Right lobe of liver (tissue), 6 donors: ENCODE data around the gene ACBD6. TPM values are rescaled to one million over a fixed set of nuclear protein-coding genes. Genes with fewer than 3 reads are reported as not detected.

ENCODE experiments used
- ATAC-seq, 4 donors: fragments of 200-7000 bp; cut with Tn5 transposase; one replicate each; pipeline ENCODE4 v1.9.1; 2020; ENCODE audit warnings: mild to moderate bottlenecking in 4 of 4, moderate library complexity in 4 of 4
- DNase-seq, 3 donors: peaks; one replicate each; pipeline ENCODE4 v3.0.0-alpha.2; 2020
- H3K27ac ChIP-seq, 3 donors: fragments of 200-600 bp; one replicate each; pipeline ENCODE4 v1.8.0; 2022
- H3K27me3 ChIP-seq, 2 donors: fragments of 200-600 bp; one replicate each; pipeline ENCODE4 v1.8.0; 2022
- H3K36me3 ChIP-seq, 4 donors: fragments of 200-600 bp; sonication (generic) in 1 of 4; one replicate each; pipeline versions ENCODE4 v1.5.1 to v1.8.0; 2017 to 2022; ENCODE audit warnings: control low read depth in 1 of 4
- H3K4me1 ChIP-seq, 4 donors: fragments of 200-600 bp; sonication (generic) in 1 of 4; one replicate each; pipeline versions ENCODE4 v1.5.1 to v1.8.0; 2017 to 2022; ENCODE audit warnings: control low read depth in 1 of 4
- H3K4me3 ChIP-seq, 3 donors: fragments of 200-600 bp; one replicate each; pipeline ENCODE4 v1.8.0; 2022
- H3K9me3 ChIP-seq, 4 donors: fragments of 200-600 bp; sonication (generic) in 1 of 4; one replicate each; pipeline versions ENCODE4 v1.5.1 to v1.8.0; 2017 to 2022; ENCODE audit warnings: control low read depth in 1 of 4
- POLR2A ChIP-seq: fragments of 450-650 bp; IDR thresholded peaks from one replicate; pipeline ENCODE4 v1.6.1; 2017; ENCODE audit warnings: antibody characterized with exemption, mild to moderate bottlenecking
- WGBS: methylation state at CpG from one replicate; pipeline ENCODE4 v1.1.6; 2018; ENCODE audit warnings: low coverage, low lambda C conversion rate; ENCODE audit not compliant: insufficient coverage; ENCODE audit errors: missing lambda C conversion rate; 5-methylcytosine and 5-hydroxymethylcytosine counted together
- intact Hi-C, 2 donors: fragments of 100-400 bp; cut with DNase I; formaldehyde crosslinking; loops; one replicate each; pipeline versions ENCODE4 v1.11.2 to v1.14.1; 2022
- total RNA-seq, 6 experiments: library from RNA; depleted of rRNA in 2 of 6; stranded (reverse); fragments of >200 nt in 2 of 6; fragmentation: NEBNext Ultra II Directional in 3 of 6; extraction: Animal tissue kit (Norgen Biotek cat#: 25700) in 3 of 6; gene quantifications; one replicate each; pipeline versions ENCODE4 v1.1.0 to v1.2.4, GENCODE V29; 2016 to 2023
- TF ChIP-seq, protein P1 (sequence below), 4 donors: fragments of 200-600 bp in 3 of 4; fragments of 450-650 bp in 1 of 4; IDR thresholded peaks; one replicate each; pipeline versions ENCODE4 v1.5.1 to v1.8.0; 2016 to 2022; ENCODE audit warnings: antibody characterized with exemption in 4 of 4, mild to moderate bottlenecking in 2 of 4
- donor health status: DM: no; HTN: yes; CAD: no.
- donor health status: DM: no; HTN: no; CAD: no.
- donor health status: DM: no; HTN: no; CAD: no.
- donor health status: DM: no; HTN: yes; CAD: no.
- donor health status: DM: no; HTN: yes; CAD: no.

The ACBD6 gene
- total RNA-seq, 6 experiments from 2014 or later: 9.5 to 18.9 (median 11.5) TPM

DNA sequence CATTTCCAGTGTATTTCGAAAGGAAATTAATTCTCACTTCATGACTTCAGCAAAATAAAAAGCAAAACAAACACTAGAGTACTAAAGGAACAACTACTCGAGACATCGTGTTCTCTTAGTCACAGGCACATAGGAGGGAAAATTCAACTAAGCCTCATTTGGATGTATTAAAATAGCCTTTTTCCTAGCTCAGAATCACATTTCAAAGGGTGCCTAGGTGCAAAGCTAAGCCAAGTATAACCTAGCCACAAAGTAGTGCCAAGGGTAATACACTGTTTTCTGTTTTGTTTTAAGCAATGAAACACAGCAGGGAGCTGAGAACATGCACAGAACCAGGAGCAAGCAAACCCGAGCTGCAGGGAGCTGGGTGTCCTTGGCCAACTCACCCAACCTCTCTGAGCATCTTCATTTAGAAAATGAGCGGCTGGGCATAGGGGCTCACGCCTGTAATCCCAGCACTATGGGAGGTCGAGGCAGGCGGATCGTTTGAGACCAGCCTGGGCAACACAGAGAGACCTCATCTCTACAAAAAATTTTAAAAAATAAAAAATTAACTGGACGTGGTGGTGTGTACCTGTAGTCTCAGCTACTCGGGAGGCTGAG, 26.6 kb upstream of the ACBD6 start:
- no peaks in the 10 kb centered on the region for H3K9me3 ChIP-seq
- no peak for TF ChIP-seq POLR2A
- TF ChIP-seq, protein P1, sequence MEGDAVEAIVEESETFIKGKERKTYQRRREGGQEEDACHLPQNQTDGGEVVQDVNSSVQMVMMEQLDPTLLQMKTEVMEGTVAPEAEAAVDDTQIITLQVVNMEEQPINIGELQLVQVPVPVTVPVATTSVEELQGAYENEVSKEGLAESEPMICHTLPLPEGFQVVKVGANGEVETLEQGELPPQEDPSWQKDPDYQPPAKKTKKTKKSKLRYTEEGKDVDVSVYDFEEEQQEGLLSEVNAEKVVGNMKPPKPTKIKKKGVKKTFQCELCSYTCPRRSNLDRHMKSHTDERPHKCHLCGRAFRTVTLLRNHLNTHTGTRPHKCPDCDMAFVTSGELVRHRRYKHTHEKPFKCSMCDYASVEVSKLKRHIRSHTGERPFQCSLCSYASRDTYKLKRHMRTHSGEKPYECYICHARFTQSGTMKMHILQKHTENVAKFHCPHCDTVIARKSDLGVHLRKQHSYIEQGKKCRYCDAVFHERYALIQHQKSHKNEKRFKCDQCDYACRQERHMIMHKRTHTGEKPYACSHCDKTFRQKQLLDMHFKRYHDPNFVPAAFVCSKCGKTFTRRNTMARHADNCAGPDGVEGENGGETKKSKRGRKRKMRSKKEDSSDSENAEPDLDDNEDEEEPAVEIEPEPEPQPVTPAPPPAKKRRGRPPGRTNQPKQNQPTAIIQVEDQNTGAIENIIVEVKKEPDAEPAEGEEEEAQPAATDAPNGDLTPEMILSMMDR (IDR thresholded peaks at IDR 0.05): no peak
- no peak for ATAC-seq
- no peak overlapping the region for H3K27ac ChIP-seq
- intact Hi-C loops: no loop called here
- no peak overlapping the region for H3K4me3 ChIP-seq
- no peaks in the 10 kb centered on the region for H3K4me1 ChIP-seq
- 81% methylated on average over 11 of the region's 11 CpGs for WGBS
- no peaks in the 10 kb centered on the region for H3K36me3 ChIP-seq
- no peak for DNase-seq
- no peaks in the 10 kb centered on the region for H3K27me3 ChIP-seq

DNA sequence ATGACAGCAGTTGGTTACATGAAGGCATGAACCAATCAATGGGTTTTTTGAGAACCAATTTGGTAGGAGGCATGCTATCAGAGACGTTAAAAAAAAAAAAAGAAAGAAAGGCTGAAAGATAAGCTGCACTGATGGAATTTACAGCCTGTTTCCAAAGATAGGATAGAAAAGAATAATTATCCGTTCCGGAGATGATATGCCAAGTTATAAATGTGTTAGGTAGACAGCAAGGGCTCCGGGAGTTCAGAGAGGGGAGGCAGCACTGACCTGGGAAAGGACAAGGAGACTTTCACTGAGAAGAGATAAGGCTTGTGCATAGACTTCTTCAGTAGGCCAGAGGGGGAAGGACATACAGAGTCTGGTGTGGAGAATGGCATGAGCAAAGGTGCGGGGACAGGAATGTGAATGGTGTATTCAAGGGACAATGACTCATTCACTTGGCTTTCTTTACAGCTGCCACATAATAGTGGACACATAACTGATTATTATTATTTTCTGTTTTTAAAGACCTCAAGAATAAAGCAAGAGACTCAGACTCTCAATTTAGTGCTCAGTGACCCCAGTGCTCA, 24.8 kb upstream of the ACBD6 start:
- no peak for DNase-seq
- WGBS: 59% methylated on average over 5 of the region's 5 CpGs
- Histone ChIP-seq H3K36me3 (no peaks in the 10 kb centered on the region), H3K4me3 (no peak overlapping the region), H3K27ac (no peak overlapping the region), H3K4me1 (no peaks in the 10 kb centered on the region), H3K9me3 (no peaks in the 10 kb centered on the region), H3K27me3 (no peaks in the 10 kb centered on the region)
- peak in 1 of 4 donors; percentile 34 for ATAC-seq
- intact Hi-C loops: no loop called here
- no peak for TF ChIP-seq POLR2A
- TF ChIP-seq, protein P1 (IDR thresholded peaks at IDR 0.05): no peak

- WGBS: 14% methylated on average over 2 of the region's 2 CpGs
- ATAC-seq (no peak), DNase-seq (no peak)
- Histone ChIP-seq H3K4me3 (no peak overlapping the region), H3K9me3 (no peaks in the 10 kb centered on the region), H3K27ac (no peak overlapping the region), H3K4me1 (peaks cover 0 to 8% (median 3%) of the 10 kb centered on the region in 4 donors), H3K27me3 (no peaks in the 10 kb centered on the region), H3K36me3 (no peaks in the 10 kb centered on the region)
- TF ChIP-seq, protein P1 (IDR thresholded peaks at IDR 0.05): no peak
- TF ChIP-seq POLR2A: no peak
- intact Hi-C loops: no loop called here
Measured at GRCh38 chr1:180525715-180526039, 23.3 kb upstream of the ACBD6 start.

GRCh38 chr1:180524915-180525714, 22.7 kb upstream of the ACBD6 start:
- DNase-seq: no peak
- Histone ChIP-seq H3K9me3 (no peaks in the 10 kb centered on the region), H3K4me3 (no peak overlapping the region), H3K4me1 (peaks cover 0 to 8% (median 3%) of the 10 kb centered on the region in 4 donors), H3K36me3 (no peaks in the 10 kb centered on the region), H3K27ac (no peak overlapping the region), H3K27me3 (no peaks in the 10 kb centered on the region)
- no peak for TF ChIP-seq POLR2A
- TF ChIP-seq, protein P1 (IDR thresholded peaks at IDR 0.05): no peak
- ATAC-seq: no peak
- intact Hi-C loops: no loop called here
- WGBS: 32% methylated on average over 5 of the region's 7 CpGs
